OCI-LY1 (cell line): Measurements from ENCODE around the gene AAGAB.

Source experiments
- H2AFZ ChIP-seq: fragments of 200-600 bp; sonication (generic), shearing (Covaris generic); 2 replicates; pipeline ENCODE4 v1.6.0; 2014; ENCODE audit warnings: antibody characterized with exemption, mild to moderate bottlenecking, low read length
- H3F3A ChIP-seq: fragments of 200-600 bp; sonication (generic), shearing (Covaris generic); 2 replicates; pipeline ENCODE4 v1.6.0; 2014; ENCODE audit warnings: mild to moderate bottlenecking, antibody characterized with exemption, low read length, moderate library complexity; ENCODE audit not compliant: insufficient read depth
- H3K27ac ChIP-seq: fragments of 200-600 bp; sonication (generic); 2 replicates; pipeline ENCODE4 v1.5.1; 2014; ENCODE audit warnings: low read length, mixed run types, mild to moderate bottlenecking, low read depth; ENCODE audit not compliant: poor library complexity, severe bottlenecking
- H3K27me3 ChIP-seq: fragments of 200-600 bp; sonication (generic); 2 replicates; pipeline ENCODE4 v1.6.0; 2014; ENCODE audit warnings: antibody characterized with exemption, mild to moderate bottlenecking, low read length, moderate library complexity; ENCODE audit not compliant: insufficient read depth
- H3K36me3 ChIP-seq: fragments of 200-600 bp; sonication (generic); 2 replicates; pipeline ENCODE4 v1.6.1; 2014; ENCODE audit warnings: mild to moderate bottlenecking, antibody characterized with exemption, low read length, moderate library complexity, mixed read lengths; ENCODE audit not compliant: insufficient read depth
- H3K4me1 ChIP-seq: fragments of 200-600 bp; sonication (generic); 2 replicates; pipeline ENCODE4 v1.5.1; 2014; ENCODE audit warnings: mild to moderate bottlenecking, low read length, moderate library complexity; ENCODE audit not compliant: insufficient read depth, severe bottlenecking
- H3K4me2 ChIP-seq: fragments of 200-600 bp; sonication (generic), shearing (Covaris generic); 2 replicates; pipeline ENCODE4 v1.6.1; 2014; ENCODE audit warnings: low read length
- H3K4me3 ChIP-seq: fragments of 200-600 bp; sonication (generic); 2 replicates; pipeline ENCODE4 v1.5.1; 2014; ENCODE audit warnings: low read length, low read depth, mild to moderate bottlenecking, mixed read lengths; ENCODE audit not compliant: poor library complexity, severe bottlenecking
- H3K79me2 ChIP-seq: fragments of 200-600 bp; shearing (Covaris generic); 2 replicates; pipeline ENCODE4 v1.6.1; 2016; ENCODE audit warnings: mixed run types, low read length, mixed read lengths; ENCODE audit not compliant: insufficient read depth
- H3K9ac ChIP-seq: fragments of 200-600 bp; sonication (generic), shearing (Covaris generic); 2 replicates; pipeline ENCODE4 v1.6.1; 2014; ENCODE audit warnings: mild to moderate bottlenecking, low read length, mixed read lengths
- H3K9me2 ChIP-seq: fragments of 200-600 bp; sonication (generic), shearing (Covaris generic); 2 replicates; pipeline ENCODE4 v1.6.1; 2014; ENCODE audit warnings: low read depth, mild to moderate bottlenecking, low read length, mixed read lengths
- H3K9me3 ChIP-seq: fragments of 200-600 bp; shearing (Covaris generic); 2 replicates; pipeline ENCODE4 v1.6.1; 2014; ENCODE audit warnings: low read length, mixed read lengths
- H4K20me1 ChIP-seq: fragments of 200-600 bp; sonication (generic), shearing (Covaris generic); 2 replicates; pipeline ENCODE4 v1.6.0; 2016; ENCODE audit warnings: mild to moderate bottlenecking, low read length; ENCODE audit not compliant: insufficient read depth
- EZH2 ChIP-seq: fragments of 200-600 bp; sonication (generic), shearing (Covaris generic); IDR thresholded peaks from 2 replicates; pipeline ENCODE4 v1.8.0; 2017; ENCODE audit warnings: borderline replicate concordance, mixed run types, mild to moderate bottlenecking, antibody characterized with exemption, low read length, moderate library complexity, mixed read lengths
- TF ChIP-seq, protein P1 (sequence below): fragments of 200-600 bp; sonication (generic), shearing (Covaris generic); IDR thresholded peaks from 2 replicates; pipeline ENCODE4 v1.5.1; 2017; ENCODE audit warnings: mild to moderate bottlenecking, antibody characterized with exemption, low read length, moderate library complexity, mixed read lengths

AAGAB gene

DNA sequence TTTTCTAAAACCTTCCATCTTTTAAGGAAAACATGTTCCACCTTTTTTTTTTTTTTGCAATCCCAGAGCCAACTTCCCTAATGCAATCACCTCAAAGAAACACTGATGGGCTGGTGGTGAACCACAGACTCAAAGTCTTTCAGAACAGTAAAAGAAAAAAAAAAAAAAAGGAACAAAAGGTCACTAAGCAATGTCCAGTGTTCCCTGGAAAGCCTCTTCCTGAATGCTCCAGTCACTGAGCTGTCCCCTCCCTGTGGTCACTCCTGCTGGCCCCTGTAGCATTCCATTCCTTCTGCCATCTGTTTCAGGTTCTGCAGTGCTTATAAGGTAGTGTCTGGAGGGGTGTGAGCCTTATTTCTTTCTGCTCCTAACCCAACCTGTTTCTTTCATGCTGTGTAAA lies 53.3 kb downstream of the AAGAB start:
- H3K27ac ChIP-seq = no peak overlapping the region
- H4K20me1 ChIP-seq = no peaks in the 10 kb centered on the region
- H3K4me1 ChIP-seq = peaks cover 18% of the 10 kb centered on the region
- H3K4me2 ChIP-seq = no peak overlapping the region
- H3F3A ChIP-seq = no peaks in the 10 kb centered on the region
- no peak overlapping the region for H3K9ac ChIP-seq
- TF ChIP-seq, protein P1, sequence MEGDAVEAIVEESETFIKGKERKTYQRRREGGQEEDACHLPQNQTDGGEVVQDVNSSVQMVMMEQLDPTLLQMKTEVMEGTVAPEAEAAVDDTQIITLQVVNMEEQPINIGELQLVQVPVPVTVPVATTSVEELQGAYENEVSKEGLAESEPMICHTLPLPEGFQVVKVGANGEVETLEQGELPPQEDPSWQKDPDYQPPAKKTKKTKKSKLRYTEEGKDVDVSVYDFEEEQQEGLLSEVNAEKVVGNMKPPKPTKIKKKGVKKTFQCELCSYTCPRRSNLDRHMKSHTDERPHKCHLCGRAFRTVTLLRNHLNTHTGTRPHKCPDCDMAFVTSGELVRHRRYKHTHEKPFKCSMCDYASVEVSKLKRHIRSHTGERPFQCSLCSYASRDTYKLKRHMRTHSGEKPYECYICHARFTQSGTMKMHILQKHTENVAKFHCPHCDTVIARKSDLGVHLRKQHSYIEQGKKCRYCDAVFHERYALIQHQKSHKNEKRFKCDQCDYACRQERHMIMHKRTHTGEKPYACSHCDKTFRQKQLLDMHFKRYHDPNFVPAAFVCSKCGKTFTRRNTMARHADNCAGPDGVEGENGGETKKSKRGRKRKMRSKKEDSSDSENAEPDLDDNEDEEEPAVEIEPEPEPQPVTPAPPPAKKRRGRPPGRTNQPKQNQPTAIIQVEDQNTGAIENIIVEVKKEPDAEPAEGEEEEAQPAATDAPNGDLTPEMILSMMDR = no peak
- TF ChIP-seq EZH2 = no peak
- H3K4me3 ChIP-seq = no peak overlapping the region
- no peaks in the 10 kb centered on the region for H3K79me2 ChIP-seq
- no peak overlapping the region for H2AFZ ChIP-seq
- peaks cover 52% of the 10 kb centered on the region; the same call in 1 of the 2 replicates for H3K36me3 ChIP-seq
- H3K9me3 ChIP-seq = no peaks in the 10 kb centered on the region
- no peaks in the 10 kb centered on the region for H3K9me2 ChIP-seq
- H3K27me3 ChIP-seq = no peaks in the 10 kb centered on the region

DNA sequence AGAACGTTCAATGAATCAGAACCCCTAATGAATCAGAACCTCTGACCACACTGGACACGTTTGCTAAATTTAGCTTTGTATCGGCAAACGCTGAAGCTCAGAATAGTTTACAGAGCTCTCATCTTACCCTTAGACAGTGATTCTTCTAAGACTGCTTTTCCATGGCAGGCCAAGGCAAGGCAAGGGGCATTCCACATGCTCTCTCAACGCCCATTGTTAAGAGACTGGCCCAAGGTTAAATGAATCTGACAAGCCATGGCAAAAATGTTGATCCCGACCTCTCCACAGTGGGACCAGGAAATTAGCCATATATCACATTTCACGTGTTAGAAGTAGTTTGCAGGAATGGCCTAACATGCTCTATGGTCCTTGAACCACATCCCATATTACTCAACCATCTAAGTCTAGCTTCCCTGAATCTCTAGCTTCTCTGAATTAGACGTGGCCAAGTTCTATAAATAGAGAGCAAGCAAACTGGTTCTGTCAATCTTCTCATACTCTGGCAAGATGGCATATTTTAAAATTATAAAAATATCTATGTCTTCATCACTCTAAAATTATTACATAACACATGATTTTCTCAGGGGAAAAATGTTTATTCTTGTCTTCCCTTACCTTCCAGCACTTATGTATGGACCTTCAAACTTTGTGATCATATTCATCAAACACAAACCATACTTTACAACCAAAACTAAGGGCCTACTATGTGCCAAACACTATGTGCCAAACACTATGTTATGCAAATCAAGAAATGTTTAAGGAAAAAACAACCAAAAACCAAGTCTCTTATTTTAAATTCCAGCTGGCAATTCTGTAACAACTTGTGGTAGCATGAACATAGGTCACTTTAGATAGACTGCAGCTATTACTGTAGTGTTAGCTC lies 54.3 kb downstream of the AAGAB start:
- Histone ChIP-seq H3K9me3 (no peaks in the 10 kb centered on the region), H3K36me3 (peaks cover 48% of the 10 kb centered on the region; the same call in 1 of the 2 replicates), H3F3A (no peaks in the 10 kb centered on the region), H3K9me2 (no peaks in the 10 kb centered on the region), H3K9ac (no peak overlapping the region), H3K4me2 (no peak overlapping the region), H3K4me3 (no peak overlapping the region), H3K27me3 (no peaks in the 10 kb centered on the region), H3K4me1 (peaks cover 18% of the 10 kb centered on the region), H3K27ac (no peak overlapping the region), H2AFZ (no peak overlapping the region), H3K79me2 (no peaks in the 10 kb centered on the region), H4K20me1 (no peaks in the 10 kb centered on the region)
- TF ChIP-seq, protein P1 = no peak
- no peak for TF ChIP-seq EZH2

DNA sequence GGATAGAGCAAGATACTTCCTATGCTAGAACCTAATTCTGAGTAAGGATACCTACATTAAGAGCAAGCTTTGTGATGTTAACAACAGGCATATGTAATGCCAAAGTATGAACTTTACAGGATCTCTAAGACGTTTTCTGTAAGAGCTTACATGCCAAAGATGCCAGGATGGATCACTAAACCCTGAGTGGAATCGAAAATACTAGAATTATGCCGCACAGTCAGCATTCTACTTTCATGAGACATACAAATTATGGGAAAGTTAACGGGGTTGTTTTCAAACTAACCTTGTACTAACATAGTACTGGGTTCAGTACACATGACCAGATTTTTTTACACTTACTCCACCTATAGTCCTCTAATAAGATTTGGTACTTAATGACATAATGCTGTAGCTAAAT lies 55.1 kb downstream of the AAGAB start:
- Histone ChIP-seq H3K27ac (peak overlapping the region; percentile 77), H3K27me3 (no peaks in the 10 kb centered on the region), H3K9me2 (no peaks in the 10 kb centered on the region), H3K9ac (no peak overlapping the region), H3K36me3 (peaks cover 46% of the 10 kb centered on the region; the same call in 1 of the 2 replicates), H3K9me3 (no peaks in the 10 kb centered on the region), H2AFZ (no peak overlapping the region), H4K20me1 (no peaks in the 10 kb centered on the region), H3F3A (no peaks in the 10 kb centered on the region), H3K4me1 (peaks cover 18% of the 10 kb centered on the region), H3K79me2 (no peaks in the 10 kb centered on the region), H3K4me3 (no peak overlapping the region), H3K4me2 (no peak overlapping the region)
- TF ChIP-seq EZH2 = no peak
- TF ChIP-seq, protein P1 = no peak
